ENCODE measurements around the gene TMEM147. TPM values are rescaled to one million over a fixed set of nuclear protein-coding genes. Genes with fewer than 3 reads are reported as not detected.

Gene TMEM147
- total and polyA plus RNA-seq, 2 of the 13 experiments (the other 11 are each of a cell fraction or from before 2014, with no cell fraction given): 141 to 176 TPM

GRCh38 chr19:35545001-35545854 is at the start of gene TMEM147 (continued):
- TF ChIP-seq ZNF792 (CRISPR knock-in tag; IDR thresholded peaks at IDR 0.05) (peak; percentile 46; the same call in 1 of the 2 replicates), MED8 (CRISPR knock-in tag; IDR thresholded peaks at IDR 0.05; ENCODE audit: insufficient replicate concordance) (no peak), ZNF883 (CRISPR knock-in tag; IDR thresholded peaks at IDR 0.05; ENCODE audit: not compliant biosample characterization) (peak; percentile 6), ZNF207 (IDR thresholded peaks at IDR 0.05; ENCODE audit: borderline replicate concordance) (no peak), ARID2 (CRISPR knock-in tag; IDR thresholded peaks at IDR 0.05; ENCODE audit: borderline replicate concordance) (0 out of 2 replicates have a peak, but pooled peaks have one; percentile 82), KLF16 (CRISPR knock-in tag; IDR thresholded peaks at IDR 0.05) (peak in 1 of 2 experiments; percentile 77; a peak in 1 of 4 replicates), ZMYM4 (CRISPR knock-in tag; IDR thresholded peaks at IDR 0.05) (peak; percentile 92), POLR2G (IDR thresholded peaks at IDR 0.05; ENCODE audit: low read depth, low read length) (peak; percentile 90), NFYB (CRISPR knock-in tag; IDR thresholded peaks at IDR 0.05) (peak; percentile 61), TAF15 (IDR thresholded peaks at IDR 0.05; ENCODE audit: low read depth, low read length, poor library complexity, severe bottlenecking) (peak; percentile 57), ZNF720 (CRISPR knock-in tag; IDR thresholded peaks at IDR 0.05) (no peak), ZNF574 (CRISPR knock-in tag; IDR thresholded peaks at IDR 0.05) (peak; percentile 91), HOXA3 (CRISPR knock-in tag; IDR thresholded peaks at IDR 0.05) (peak; percentile 94), DDIT3 (CRISPR knock-in tag; IDR thresholded peaks at IDR 0.05) (no peak), CREM (IDR thresholded peaks at IDR 0.05) (peak; percentile 92), CREM (CRISPR knock-in tag; IDR thresholded peaks at IDR 0.05) (peak; percentile 85), BORCS8-MEF2B (CRISPR knock-in tag; IDR thresholded peaks at IDR 0.05) (peak; percentile 51), SP4 (CRISPR knock-in tag; IDR thresholded peaks at IDR 0.05) (peak; percentile 84)
- TF ChIP-seq, protein P1, sequence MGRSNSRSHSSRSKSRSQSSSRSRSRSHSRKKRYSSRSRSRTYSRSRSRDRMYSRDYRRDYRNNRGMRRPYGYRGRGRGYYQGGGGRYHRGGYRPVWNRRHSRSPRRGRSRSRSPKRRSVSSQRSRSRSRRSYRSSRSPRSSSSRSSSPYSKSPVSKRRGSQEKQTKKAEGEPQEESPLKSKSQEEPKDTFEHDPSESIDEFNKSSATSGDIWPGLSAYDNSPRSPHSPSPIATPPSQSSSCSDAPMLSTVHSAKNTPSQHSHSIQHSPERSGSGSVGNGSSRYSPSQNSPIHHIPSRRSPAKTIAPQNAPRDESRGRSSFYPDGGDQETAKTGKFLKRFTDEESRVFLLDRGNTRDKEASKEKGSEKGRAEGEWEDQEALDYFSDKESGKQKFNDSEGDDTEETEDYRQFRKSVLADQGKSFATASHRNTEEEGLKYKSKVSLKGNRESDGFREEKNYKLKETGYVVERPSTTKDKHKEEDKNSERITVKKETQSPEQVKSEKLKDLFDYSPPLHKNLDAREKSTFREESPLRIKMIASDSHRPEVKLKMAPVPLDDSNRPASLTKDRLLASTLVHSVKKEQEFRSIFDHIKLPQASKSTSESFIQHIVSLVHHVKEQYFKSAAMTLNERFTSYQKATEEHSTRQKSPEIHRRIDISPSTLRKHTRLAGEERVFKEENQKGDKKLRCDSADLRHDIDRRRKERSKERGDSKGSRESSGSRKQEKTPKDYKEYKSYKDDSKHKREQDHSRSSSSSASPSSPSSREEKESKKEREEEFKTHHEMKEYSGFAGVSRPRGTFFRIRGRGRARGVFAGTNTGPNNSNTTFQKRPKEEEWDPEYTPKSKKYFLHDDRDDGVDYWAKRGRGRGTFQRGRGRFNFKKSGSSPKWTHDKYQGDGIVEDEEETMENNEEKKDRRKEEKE (IDR thresholded peaks at IDR 0.05): no peak
- TF ChIP-seq, protein P2, sequence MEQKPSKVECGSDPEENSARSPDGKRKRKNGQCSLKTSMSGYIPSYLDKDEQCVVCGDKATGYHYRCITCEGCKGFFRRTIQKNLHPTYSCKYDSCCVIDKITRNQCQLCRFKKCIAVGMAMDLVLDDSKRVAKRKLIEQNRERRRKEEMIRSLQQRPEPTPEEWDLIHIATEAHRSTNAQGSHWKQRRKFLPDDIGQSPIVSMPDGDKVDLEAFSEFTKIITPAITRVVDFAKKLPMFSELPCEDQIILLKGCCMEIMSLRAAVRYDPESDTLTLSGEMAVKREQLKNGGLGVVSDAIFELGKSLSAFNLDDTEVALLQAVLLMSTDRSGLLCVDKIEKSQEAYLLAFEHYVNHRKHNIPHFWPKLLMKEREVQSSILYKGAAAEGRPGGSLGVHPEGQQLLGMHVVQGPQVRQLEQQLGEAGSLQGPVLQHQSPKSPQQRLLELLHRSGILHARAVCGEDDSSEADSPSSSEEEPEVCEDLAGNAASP (CRISPR knock-in tag; IDR thresholded peaks at IDR 0.05; ENCODE audit: borderline replicate concordance): peak; percentile 57; the same call in 1 of the 2 replicates
- TF ChIP-seq, protein P3, sequence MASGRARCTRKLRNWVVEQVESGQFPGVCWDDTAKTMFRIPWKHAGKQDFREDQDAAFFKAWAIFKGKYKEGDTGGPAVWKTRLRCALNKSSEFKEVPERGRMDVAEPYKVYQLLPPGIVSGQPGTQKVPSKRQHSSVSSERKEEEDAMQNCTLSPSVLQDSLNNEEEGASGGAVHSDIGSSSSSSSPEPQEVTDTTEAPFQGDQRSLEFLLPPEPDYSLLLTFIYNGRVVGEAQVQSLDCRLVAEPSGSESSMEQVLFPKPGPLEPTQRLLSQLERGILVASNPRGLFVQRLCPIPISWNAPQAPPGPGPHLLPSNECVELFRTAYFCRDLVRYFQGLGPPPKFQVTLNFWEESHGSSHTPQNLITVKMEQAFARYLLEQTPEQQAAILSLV (CRISPR knock-in tag; IDR thresholded peaks at IDR 0.05; ENCODE audit: borderline replicate concordance): no peak; the same call in 1 of the 2 replicates

Measured in HepG2 (cell line).